ENCODE results near the gene KIF2C. TPM values are rescaled to one million over a fixed set of nuclear protein-coding genes. Genes with fewer than 3 reads are reported as not detected.

The KIF2C gene
- polyA plus RNA-seq, 1 of the 3 experiments (the other 2 are of a cell fraction), result 20.7 TPM

- peak within 1 kb of the TSS; percentile 60 for H2AFZ ChIP-seq (ENCODE audit: low read depth)
- H3K4me1 ChIP-seq (ENCODE audit: control insufficient read depth in 1 of 2, insufficient read depth in 2 of 2, low read depth in 1 of 2, low read length in 1 of 2), result no peaks in the 10 kb centered on the region
- peak within 1 kb of the TSS; percentile 2 to 23; a peak in 2 of 4 replicates for H3K4me3 ChIP-seq (ENCODE audit: low read depth in 2 of 2, low read length in 1 of 2)
- no peaks in the 10 kb centered on the region for H3K9me2 ChIP-seq
- H3K36me3 ChIP-seq (replicated peaks in 1 of 2; ENCODE audit: control insufficient read depth in 1 of 2, insufficient read depth in 2 of 2, low read length in 1 of 2), result no peaks in the 10 kb centered on the region
- H4K20me1 ChIP-seq (ENCODE audit: insufficient read depth), result no peaks in the 10 kb centered on the region
- H3K27me3 ChIP-seq (ENCODE audit: insufficient read depth), result no peaks in the 10 kb centered on the region
- CTCF ChIA-PET, result interaction anchor here (0.6 to 5.7 kb wide), 29 partner anchors 11 to 731 kb away, joined by 3 to 52 read pairs (median 4); partner anchors contain the start of genes PLK3 and RPS8
- peak; percentile 89 for DNase-seq
- H3K9ac ChIP-seq, result peak within 1 kb of the TSS; percentile 74
- H3K79me2 ChIP-seq (ENCODE audit: insufficient read depth), result no peaks in the 10 kb centered on the region
- WGBS (ENCODE audit: low lambda C conversion rate), result 1% methylated on average over 19 of the region's 19 CpGs
- H3F3A ChIP-seq (replicated peaks; ENCODE audit: insufficient read depth), result peaks cover 42% of the 10 kb centered on the region
- H3K27ac ChIP-seq (ENCODE audit: low read depth in 2 of 2, low read length in 1 of 2), result peak within 1 kb of the TSS; percentile 95 to 98
- POLR2A ChIA-PET, result interaction anchor here (0.6 to 1.9 kb wide), 9 partner anchors 45 to 572 kb away, joined by 3 to 16 read pairs (median 3); partner anchors contain the start of genes PLK3, RPS8 and UROD
- H3K9me3 ChIP-seq, result no peaks in the 10 kb centered on the region
- H3K4me2 ChIP-seq, result peak within 1 kb of the TSS; percentile 26
- TF ChIP-seq TAF1 (IDR thresholded peaks at IDR 0.05; ENCODE audit: borderline replicate concordance, low read depth, low read length) (peak; percentile 16), EZH2phosphoT487 (IDR thresholded peaks at IDR 0.05; ENCODE audit: borderline replicate concordance, low read depth) (no peak), TEAD4 (IDR thresholded peaks at IDR 0.05; ENCODE audit: borderline replicate concordance, insufficient read depth) (peak; percentile 86), SMC3 (IDR thresholded peaks at IDR 0.05; ENCODE audit: low read depth, low read length) (peak; percentile 51), FOXM1 (IDR thresholded peaks at IDR 0.05; ENCODE audit: low read depth) (0 out of 2 replicates have a peak, but pooled peaks have one; percentile 46), MAX (IDR thresholded peaks at IDR 0.05; ENCODE audit: low read depth) (peak; percentile 94), TCF12 (IDR thresholded peaks at IDR 0.05) (peak; percentile 54), FOSL2 (IDR thresholded peaks at IDR 0.05; ENCODE audit: borderline replicate concordance, low read depth) (peak; percentile 81; the same call in 1 of the 2 replicates), ELF1 (IDR thresholded peaks at IDR 0.05) (peak; percentile 52; the same call in 1 of the 2 replicates), NRF1 (IDR thresholded peaks at IDR 0.05; ENCODE audit: low read depth, low read length) (no peak), MXI1 (IDR thresholded peaks at IDR 0.05; ENCODE audit: low read depth, low read length) (peak; percentile 51; the same call in 1 of the 2 replicates), CTCF (IDR thresholded peaks at IDR 0.05) (peak; percentile 94), EP300 (IDR thresholded peaks at IDR 0.05; ENCODE audit: borderline replicate concordance in 1 of 2, low read depth in 1 of 2, low read length in 1 of 2) (peak; percentile 51 to 69; a peak in 3 of 4 replicates), IRF3 (IDR thresholded peaks at IDR 0.05; ENCODE audit: low read depth, low read length) (peak; percentile 17; the same call in 1 of the 2 replicates), GATA2 (CRISPR knock-in tag; IDR thresholded peaks at IDR 0.05) (no peak), FOXJ3 (CRISPR knock-in tag; IDR thresholded peaks at IDR 0.05) (no peak), RXRA (IDR thresholded peaks at IDR 0.05; ENCODE audit: borderline replicate concordance, low read depth) (0 out of 2 replicates have a peak, but pooled peaks have one; percentile 11), MEF2A (IDR thresholded peaks at IDR 0.05; ENCODE audit: borderline replicate concordance, low read depth) (no peak), CHD2 (IDR thresholded peaks at IDR 0.05; ENCODE audit: low read length, partially characterized antibody) (peak; percentile 26), GABPA (IDR thresholded peaks at IDR 0.05; ENCODE audit: low read depth) (peak; percentile 35; the same call in 1 of the 2 replicates), PBX3 (IDR thresholded peaks at IDR 0.05) (peak; percentile 70), POLR2AphosphoS5 (IDR thresholded peaks at IDR 0.05; ENCODE audit: low read depth, low read length) (peak; percentile 100), USF2 (IDR thresholded peaks at IDR 0.05; ENCODE audit: borderline replicate concordance, low read depth, low read length) (no peak), SIN3A (IDR thresholded peaks at IDR 0.05; ENCODE audit: borderline replicate concordance, low read depth, low read length) (peak; percentile 100), RCOR1 (IDR thresholded peaks at IDR 0.05; ENCODE audit: low read length) (0 out of 2 replicates have a peak, but pooled peaks have one; percentile 20), USF1 (IDR thresholded peaks at IDR 0.05; ENCODE audit: borderline replicate concordance, low read depth) (no peak)
Measured at GRCh38 chr1:44730741-44731512, 8.7 kb upstream of the KIF2C start, which contains the start of gene RNU5D-1. Gene RNU5D-1 (minus strand): TSS chr1:44731170.
